ENCODE results near the gene SLIT3. TPM values are rescaled to one million over a fixed set of nuclear protein-coding genes. Genes with fewer than 3 reads are reported as not detected.

The SLIT3 gene
- total and polyA plus RNA-seq, 2 donors (not counting 3 experiments of a cell fraction or from before 2014, with no cell fraction given), result 0.90 to 1.0 TPM

- Histone ChIP-seq H3K4me2 (ENCODE audit: insufficient read depth, low read length) (no peak overlapping the region), H3K27ac (ENCODE audit: insufficient read depth, low read depth, low read length) (no peak overlapping the region), H3K36me3 (ENCODE audit: control insufficient read depth in 2 of 2, extremely low read depth in 1 of 2, insufficient read depth in 2 of 2, low read length in 2 of 2) (no peaks in the 10 kb centered on the region), H3K9me1 (replicated peaks; ENCODE audit: control insufficient read depth, extremely low read depth, insufficient read depth, low read length) (no peaks in the 10 kb centered on the region), H3K27me3 (ENCODE audit: control insufficient read depth in 2 of 2, insufficient read depth in 2 of 2, low read length in 2 of 2) (no peaks in the 10 kb centered on the region), H3K9me3 (replicated peaks; ENCODE audit: control insufficient read depth, insufficient read depth, low read length) (no peaks in the 10 kb centered on the region), H3K4me3 (replicated peaks in 1 of 3; ENCODE audit: insufficient read depth in 1 of 3, low read depth in 1 of 3, low read length in 3 of 3) (no peak overlapping the region), H3K79me2 (ENCODE audit: control insufficient read depth, insufficient read depth, low read length) (no peaks in the 10 kb centered on the region), H3K9ac (replicated peaks; ENCODE audit: extremely low read depth, insufficient read depth, low read length) (no peak overlapping the region), H4K20me1 (replicated peaks; ENCODE audit: control insufficient read depth, extremely low read depth, insufficient read depth, low read length) (no peaks in the 10 kb centered on the region), H2AFZ (ENCODE audit: low read depth, low read length) (no peak overlapping the region), H3K4me1 (ENCODE audit: control insufficient read depth, extremely low read depth, insufficient read depth, low read length) (no peaks in the 10 kb centered on the region)
- intact Hi-C loops (cut with micrococcal nuclease) (no loop called here), dilution Hi-C loops (cut with MboI; ENCODE audit: extremely low pct_ligation_motif_present, low sequenced_read_pairs) (no loop called here)
- no TSS peak for BruUV-seq (replicated peaks)
- CTCF ChIA-PET, result interaction anchor here (1.2 kb wide), 1 partner anchor 124 kb away, joined by 3 read pairs; no protein-coding TSS in a partner anchor
- no peak for DNase-seq (ENCODE audit: low read depth, low spot score)
- TF ChIP-seq FOS (IDR thresholded peaks at IDR 0.05; ENCODE audit: borderline replicate concordance, insufficient read depth, low read length) (no peak), GATA2 (IDR thresholded peaks at IDR 0.05; ENCODE audit: insufficient read depth, insufficient read length, low read depth, low read length) (no peak), MAX (IDR thresholded peaks at IDR 0.05; ENCODE audit: insufficient read depth, insufficient read length) (no peak), CTCF (IDR thresholded peaks at IDR 0.05; ENCODE audit: extremely low read depth in 1 of 2, insufficient read depth in 1 of 2, low read depth in 1 of 2, low read length in 2 of 2) (no peak), POLR2A (IDR thresholded peaks at IDR 0.05; ENCODE audit: low read depth, low read length) (no peak), MYC (IDR thresholded peaks at IDR 0.05; ENCODE audit: low read depth, low read length) (no peak), POLR2AphosphoS5 (IDR thresholded peaks at IDR 0.05; ENCODE audit: insufficient read depth, low read depth, low read length) (no peak), JUN (IDR thresholded peaks at IDR 0.05; ENCODE audit: borderline replicate concordance, insufficient read depth, insufficient read length, low read depth) (no peak), EZH2 (IDR thresholded peaks at IDR 0.05; ENCODE audit: borderline replicate concordance, low read depth, low read length, severe bottlenecking) (no peak)
- no peak for FAIRE-seq
- POLR2A ChIA-PET, result no interaction called here
Measured at GRCh38 chr5:169178754-169179153, 122.2 kb downstream of the SLIT3 start.
